AG09319 (cell line): ENCODE measurements around the gene PDCD2L.
"Not testable (repeated sequence)": the region's sequence is repeated elsewhere in the genome, so short reads cannot be mapped to it uniquely, and the experiment has no call there.

Experiments used
- DNase-seq: peaks from one replicate; pipeline ENCODE4 v3.0.0-alpha.2; 2010; ENCODE audit warnings: low read depth; ENCODE audit errors: extremely low read depth
- CTCF ChIP-seq: IDR thresholded peaks from 2 replicates; pipeline ENCODE4 v1.5.1; 2011; ENCODE audit warnings: low read depth, mild to moderate bottlenecking, inconsistent platforms, low read length, moderate library complexity

The PDCD2L gene

GRCh38 chr19:34391813-34392212, 12.4 kb upstream of the PDCD2L start:
- DNase-seq, result no peak
- no peak for TF ChIP-seq CTCF

DNA sequence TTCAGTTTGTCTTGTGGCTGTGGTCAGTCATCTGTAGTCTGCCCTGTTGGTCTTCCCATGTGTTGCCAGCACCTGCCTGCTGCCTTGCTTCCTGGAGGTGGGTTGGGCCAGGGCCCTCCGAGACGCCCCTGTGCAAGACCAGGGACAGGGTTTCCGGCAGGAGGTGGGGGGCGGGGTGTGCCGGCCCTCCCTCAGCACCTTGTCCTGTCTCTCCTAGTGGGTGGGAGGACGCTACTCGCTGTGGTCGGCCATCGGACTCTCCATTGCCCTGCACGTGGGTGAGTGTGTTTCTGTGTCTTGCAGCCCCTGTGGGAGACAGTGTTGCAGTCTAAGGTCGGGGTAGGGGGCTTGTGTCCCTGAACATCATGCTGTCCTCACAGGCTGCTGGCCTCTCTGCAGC, 11.2 kb upstream of the PDCD2L start:
- DNase-seq, result no peak
- no peak for TF ChIP-seq CTCF

DNA sequence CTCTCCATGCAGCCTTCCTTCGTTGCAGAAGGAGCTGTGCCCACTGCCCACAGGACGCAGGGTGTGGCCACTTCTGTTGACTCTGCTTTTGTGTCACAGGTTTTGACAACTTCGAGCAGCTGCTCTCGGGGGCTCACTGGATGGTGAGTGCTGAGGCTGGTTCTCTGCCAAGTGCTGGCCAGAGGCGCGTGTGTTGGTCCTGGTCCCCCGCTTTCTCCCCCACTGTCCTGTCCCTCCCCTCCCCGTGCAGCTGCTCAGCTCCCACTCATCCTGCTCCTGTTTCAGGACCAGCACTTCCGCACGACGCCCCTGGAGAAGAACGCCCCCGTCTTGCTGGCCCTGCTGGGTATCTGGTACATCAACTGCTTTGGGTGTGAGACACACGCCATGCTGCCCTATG, 10.6 kb upstream of the PDCD2L start:
- no peak for TF ChIP-seq CTCF
- DNase-seq, result no peak

DNA sequence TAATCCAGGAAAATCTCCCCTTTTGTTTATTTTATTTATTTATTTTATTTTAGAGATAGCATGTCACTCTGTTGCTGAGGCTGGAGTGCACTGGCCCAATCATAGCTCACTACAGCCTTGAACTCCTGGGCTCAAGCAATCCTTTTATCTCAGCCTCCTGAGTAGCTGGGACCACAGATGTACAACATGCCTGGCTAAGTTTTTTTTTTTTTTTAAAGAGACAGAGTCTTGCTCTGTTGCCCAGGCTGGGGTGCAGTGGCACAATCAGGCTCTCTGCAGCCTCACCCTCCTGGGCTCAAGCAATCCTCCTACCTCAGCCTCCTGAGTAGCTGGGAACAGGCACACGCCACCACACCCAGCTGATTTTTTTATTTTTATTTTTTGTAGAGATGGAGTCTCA, 6.3 kb upstream of the PDCD2L start:
- no peak for DNase-seq
- TF ChIP-seq CTCF, result no peak

DNA sequence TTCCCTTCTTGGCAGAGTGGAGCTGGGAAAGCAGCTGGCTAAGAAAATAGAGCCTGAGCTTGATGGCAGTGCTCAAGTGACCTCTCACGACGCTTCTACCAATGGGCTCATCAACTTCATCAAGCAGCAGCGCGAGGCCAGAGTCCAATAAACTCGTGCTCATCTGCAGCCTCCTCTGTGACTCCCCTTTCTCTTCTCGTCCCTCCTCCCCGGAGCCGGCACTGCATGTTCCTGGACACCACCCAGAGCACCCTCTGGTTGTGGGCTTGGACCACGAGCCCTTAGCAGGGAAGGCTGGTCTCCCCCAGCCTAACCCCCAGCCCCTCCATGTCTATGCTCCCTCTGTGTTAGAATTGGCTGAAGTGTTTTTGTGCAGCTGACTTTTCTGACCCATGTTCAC, 4.3 kb upstream of the PDCD2L start:
- TF ChIP-seq CTCF, result no peak
- DNase-seq, result no peak

DNA sequence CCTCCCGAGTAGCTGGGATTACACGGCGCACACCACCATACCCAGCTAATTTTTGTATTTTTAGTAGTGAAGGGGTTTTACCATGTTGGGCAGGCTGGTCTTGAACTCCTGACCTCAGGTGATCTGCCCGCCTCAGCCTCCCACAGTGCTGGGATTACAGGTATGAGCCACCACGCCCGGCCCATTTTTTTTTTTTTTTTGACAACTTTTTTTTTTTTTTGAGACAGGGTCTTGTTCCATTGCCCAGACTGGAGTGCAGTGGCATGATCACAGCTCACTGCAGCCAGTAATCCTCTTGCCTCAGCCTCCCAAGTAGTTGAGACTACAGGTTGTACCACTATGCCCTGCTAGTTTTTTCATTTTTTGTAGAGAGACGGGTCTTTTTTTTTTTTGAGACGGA, 3.4 kb upstream of the PDCD2L start:
- DNase-seq, result not testable (repeated sequence)

DNA sequence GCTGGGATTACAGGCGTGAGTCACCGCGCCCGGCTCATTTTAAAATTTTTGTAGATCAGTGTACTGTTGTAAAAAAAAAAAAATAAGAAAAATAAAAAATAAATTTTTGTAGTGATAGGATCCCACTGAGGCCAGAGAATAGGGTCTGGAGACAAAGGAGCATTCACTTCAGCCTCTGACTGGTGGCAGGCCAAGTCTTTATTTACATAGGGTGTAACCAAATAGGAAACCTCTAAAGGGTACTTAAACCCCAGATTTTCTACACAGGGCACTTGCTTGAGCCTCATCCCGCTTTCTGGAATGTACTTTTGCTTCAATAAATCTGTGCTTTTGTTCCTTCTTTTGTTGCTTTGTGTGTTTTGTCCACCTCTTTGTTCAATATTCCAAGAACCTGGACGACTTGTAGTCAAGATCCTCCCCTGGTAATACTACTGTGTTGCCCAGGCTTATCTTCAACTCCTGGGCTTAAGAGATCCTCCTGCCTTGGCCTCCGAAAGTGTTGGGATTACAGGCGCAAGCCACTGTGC, 2.1 kb upstream of the PDCD2L start:
- no peak for DNase-seq
- no peak for TF ChIP-seq CTCF

GRCh38 chr19:34403784-34404108, 453 bp upstream of the PDCD2L start:
- TF ChIP-seq CTCF, result no peak
- no peak for DNase-seq
